ENCODE results near the gene CYP2W1.

Gene CYP2W1

GRCh38 chr7:967361-968082, 15.5 kb upstream of the CYP2W1 start:
- DNase-seq (ENCODE audit: low read depth) = no peak

- no peak for DNase-seq (ENCODE audit: low read depth)
Observed at GRCh38 chr7:968205-969105, 14.5 kb upstream of the CYP2W1 start.

GRCh38 chr7:969403-969802, 13.6 kb upstream of the CYP2W1 start:
- DNase-seq (ENCODE audit: low read depth) = no peak

GRCh38 chr7:970744-971143, 12.2 kb upstream of the CYP2W1 start:
- DNase-seq (ENCODE audit: low read depth) = no peak

GRCh38 chr7:972110-972509, 10.9 kb upstream of the CYP2W1 start:
- DNase-seq (ENCODE audit: low read depth) = no peak

- DNase-seq (ENCODE audit: low read depth) = no peak
Observed at GRCh38 chr7:972676-973309, 10.2 kb upstream of the CYP2W1 start.

GRCh38 chr7:973312-973711, 9.7 kb upstream of the CYP2W1 start:
- DNase-seq (ENCODE audit: low read depth) = no peak

- DNase-seq (ENCODE audit: low read depth) = no peak
Observed at GRCh38 chr7:974172-974571, 8.8 kb upstream of the CYP2W1 start.

- DNase-seq (ENCODE audit: low read depth) = peak; percentile 86
Observed at GRCh38 chr7:974820-975681, 7.9 kb upstream of the CYP2W1 start, which contains the start of gene COX19. TSS of gene COX19 (minus strand) at chr7:975549. CDS start at chr7:975509, 40 bp downstream.

GRCh38 chr7:975702-976473, 7.1 kb upstream of the CYP2W1 start:
- DNase-seq (ENCODE audit: low read depth) = no peak

GRCh38 chr7:976901-977325, 6.1 kb upstream of the CYP2W1 start:
- no peak for DNase-seq (ENCODE audit: low read depth)

GRCh38 chr7:977326-978048, 5.5 kb upstream of the CYP2W1 start:
- DNase-seq (ENCODE audit: low read depth) = no peak

- DNase-seq (ENCODE audit: low read depth) = no peak
Observed at GRCh38 chr7:978049-978346, 5.0 kb upstream of the CYP2W1 start.

- DNase-seq (ENCODE audit: low read depth) = no peak
Observed at GRCh38 chr7:978416-979091, 4.4 kb upstream of the CYP2W1 start.

GRCh38 chr7:979151-979550, 3.8 kb upstream of the CYP2W1 start:
- DNase-seq (ENCODE audit: low read depth) = no peak

- DNase-seq (ENCODE audit: low read depth) = no peak
Observed at GRCh38 chr7:979886-980571, 3.0 kb upstream of the CYP2W1 start.

GRCh38 chr7:981793-982510, 1.0 kb upstream of the CYP2W1 start:
- DNase-seq (ENCODE audit: low read depth) = no peak

GRCh38 chr7:982511-983003, 424 bp upstream of the CYP2W1 start:
- no peak for DNase-seq (ENCODE audit: low read depth)

Measured in activated T-helper 1 cell treated with Interleukin-2 at 50 U/mL for 16 hours (primary cell).